ENCODE measurements around the gene VSTM4.

Gene VSTM4, protein sequence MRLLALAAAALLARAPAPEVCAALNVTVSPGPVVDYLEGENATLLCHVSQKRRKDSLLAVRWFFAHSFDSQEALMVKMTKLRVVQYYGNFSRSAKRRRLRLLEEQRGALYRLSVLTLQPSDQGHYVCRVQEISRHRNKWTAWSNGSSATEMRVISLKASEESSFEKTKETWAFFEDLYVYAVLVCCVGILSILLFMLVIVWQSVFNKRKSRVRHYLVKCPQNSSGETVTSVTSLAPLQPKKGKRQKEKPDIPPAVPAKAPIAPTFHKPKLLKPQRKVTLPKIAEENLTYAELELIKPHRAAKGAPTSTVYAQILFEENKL

DNA sequence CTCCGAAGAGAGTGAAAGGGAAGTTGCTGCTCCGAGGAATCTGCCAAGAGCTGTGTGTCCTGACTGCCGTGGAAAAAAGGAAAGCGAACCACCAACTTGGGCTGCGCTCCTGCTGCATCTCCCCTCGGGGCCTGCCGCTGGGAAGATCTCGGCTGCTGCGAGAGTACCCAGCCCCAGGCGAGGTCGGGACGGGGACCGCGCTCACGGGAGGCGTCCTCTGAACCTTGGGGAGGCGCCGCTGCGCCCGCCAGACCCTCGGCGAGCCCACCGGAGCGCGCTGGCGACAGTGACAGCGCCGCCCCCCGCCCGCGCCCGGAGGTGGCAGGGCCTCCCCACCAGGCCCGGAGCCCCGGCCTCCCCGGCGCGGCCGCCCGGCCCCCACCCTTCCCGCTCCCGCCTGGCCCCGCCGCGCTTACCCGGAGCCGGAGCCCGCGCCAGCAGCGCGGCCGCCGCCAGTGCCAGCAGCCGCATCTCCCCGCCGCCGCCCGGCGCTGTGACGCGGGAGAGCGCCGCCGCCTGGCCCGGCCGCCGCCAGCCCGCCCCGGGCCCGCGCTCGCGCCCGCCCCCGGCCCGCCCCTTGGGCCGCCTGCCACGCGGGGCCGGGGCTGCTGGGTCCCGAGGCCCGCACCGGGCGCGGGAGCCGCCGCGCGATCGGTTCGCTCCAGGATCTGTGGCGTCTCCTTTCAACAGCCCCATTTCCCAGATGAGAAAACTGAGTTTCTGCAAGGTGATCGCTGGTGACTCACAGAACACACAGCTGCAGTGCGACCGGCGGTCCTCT is at the start of gene VSTM4:
Gene VSTM4 (minus strand): TSS at position 508 of the 781 bp plus-strand sequence. CDS start 37 bp downstream, at position 471.
- DNase-seq: peak; percentile 14

- peak; percentile 66 for DNase-seq
These were observed 49.4 kb upstream of the VSTM4 start for GRCh38 chr10:49164559-49165188.

- DNase-seq: no peak
These were observed 48.4 kb upstream of the VSTM4 start for GRCh38 chr10:49163741-49164140.

GRCh38 chr10:49162761-49163310 is 47.5 kb upstream of the VSTM4 start:
- DNase-seq: no peak

DNA sequence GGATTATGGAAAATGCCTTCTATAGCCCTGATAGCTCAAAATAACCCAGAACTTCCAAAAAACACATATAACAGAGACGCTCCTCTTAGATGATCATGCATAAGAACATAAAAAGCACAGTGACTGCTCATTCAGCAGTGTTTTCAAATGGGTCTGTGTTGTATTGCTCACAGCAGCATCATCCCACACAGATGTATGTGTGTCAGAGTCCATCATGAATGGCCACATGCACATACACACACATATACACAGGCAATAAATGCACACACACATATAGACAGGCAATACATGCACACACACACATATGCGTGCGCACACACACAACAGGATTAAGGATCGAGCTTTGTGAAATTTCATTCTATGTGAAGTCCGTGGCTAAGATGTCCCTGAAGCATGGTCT is 46.7 kb upstream of the VSTM4 start:
- DNase-seq: no peak

DNA sequence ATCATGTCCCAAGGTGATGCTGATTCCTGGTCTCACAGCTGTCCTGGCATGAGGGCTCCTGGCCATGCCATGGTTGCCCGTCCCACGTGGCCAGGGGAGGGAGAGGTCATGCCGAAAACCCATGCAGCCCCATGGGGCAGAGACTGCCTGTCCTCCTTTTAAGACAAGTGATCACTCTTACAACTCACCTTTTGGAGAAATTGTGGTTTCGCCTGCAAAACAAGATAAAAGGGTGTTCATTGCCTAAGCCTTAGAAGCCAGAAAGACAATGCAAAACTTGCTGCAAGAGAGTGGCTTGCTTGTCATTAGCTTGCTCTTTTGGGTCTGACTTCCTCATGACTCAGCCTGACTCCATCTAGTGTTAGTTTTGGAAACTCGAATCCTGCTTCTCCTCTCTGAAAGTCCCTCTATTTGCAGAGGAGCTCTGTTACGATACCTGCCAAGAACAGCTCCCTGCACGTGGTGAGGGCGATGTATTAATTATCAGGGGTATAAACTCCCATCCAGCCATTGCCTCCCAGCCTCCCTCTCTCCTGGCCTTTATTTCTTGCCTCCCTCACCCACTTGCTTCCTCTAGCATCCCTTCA is 46.2 kb upstream of the VSTM4 start:
- DNase-seq: no peak

DNA sequence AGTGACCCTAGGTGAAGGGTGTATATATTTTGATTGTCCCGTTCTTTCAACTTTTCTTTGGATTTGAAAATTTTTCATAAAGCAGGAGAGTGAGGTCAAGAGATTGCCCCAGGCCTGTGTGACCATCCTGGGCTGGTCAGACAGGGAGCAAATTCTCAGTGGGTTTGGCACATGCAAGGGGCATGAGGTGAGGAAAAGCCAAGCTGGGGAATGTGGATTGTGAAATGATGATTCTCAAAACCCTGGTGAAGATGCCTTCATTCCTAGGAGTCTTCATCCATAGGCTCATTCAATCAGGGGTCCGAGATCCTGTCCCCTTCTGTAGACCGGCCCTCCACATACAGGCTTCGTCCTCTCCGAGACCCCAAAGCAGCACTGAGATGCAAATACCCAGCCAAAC is 45.5 kb upstream of the VSTM4 start:
- no peak for DNase-seq

DNA sequence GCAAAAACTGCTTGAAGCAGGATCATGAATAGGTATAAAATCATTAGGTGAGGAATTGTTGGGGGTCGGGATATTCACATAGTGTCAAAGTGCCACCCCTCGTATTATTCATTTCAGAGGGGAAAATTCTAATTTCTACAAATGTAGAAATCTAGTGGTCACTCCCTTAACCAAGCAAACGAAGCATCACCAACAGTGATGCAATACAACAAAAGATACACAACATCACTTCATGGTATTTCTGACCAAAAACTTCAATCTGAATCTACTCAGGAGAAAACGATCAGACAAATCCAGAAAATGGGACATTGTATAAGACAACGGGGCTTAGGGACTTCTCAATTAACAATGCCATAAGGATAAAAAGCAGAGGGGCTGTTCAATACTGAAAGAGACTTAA is 44.8 kb upstream of the VSTM4 start:
- DNase-seq: no peak

- DNase-seq: no peak
These were observed 43.6 kb upstream of the VSTM4 start for GRCh38 chr10:49158915-49159314.

DNA sequence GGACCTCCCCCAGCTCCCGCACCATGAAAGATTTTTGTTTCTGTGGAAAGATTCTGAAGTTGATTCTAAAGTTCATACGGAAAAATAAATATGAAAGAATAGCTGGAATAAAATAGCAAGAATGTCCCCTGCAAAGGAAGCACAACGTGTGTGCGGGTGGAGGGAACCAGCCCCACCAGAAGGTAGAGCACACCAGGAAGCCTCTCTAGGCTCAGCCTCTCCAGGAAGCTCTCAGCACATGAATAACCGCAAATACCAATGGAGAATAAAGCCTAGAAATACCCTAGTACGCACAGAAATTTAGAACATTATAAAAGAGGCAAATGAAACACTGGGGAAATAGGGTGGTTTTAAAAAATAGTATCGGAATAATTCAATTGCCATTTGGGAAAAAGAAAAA is 43.1 kb upstream of the VSTM4 start:
- no peak for DNase-seq

GRCh38 chr10:49157229-49157628 is 41.9 kb upstream of the VSTM4 start:
- DNase-seq: no peak

GRCh38 chr10:49154641-49155040 is 39.3 kb upstream of the VSTM4 start:
- no peak for DNase-seq

DNA sequence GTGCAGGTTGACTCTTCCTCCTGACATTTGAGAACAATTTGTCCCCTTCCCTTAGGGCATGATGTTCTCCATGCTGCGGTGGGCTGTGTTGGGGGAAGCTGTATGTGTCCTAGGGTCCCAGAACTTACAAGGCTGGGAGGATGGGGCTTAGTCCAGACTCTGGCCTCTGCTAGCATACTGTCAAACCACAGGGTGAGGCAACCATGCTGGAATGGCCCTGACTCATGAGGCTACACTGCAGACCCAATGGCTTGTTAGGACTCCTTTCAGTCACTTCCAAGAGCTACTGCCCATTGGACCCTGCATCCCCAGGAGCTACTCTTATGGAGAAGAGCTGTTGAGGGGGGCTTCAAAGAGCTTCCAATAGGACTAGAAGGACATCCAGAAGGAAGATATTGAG is 38.6 kb upstream of the VSTM4 start:
- DNase-seq: no peak

DNA sequence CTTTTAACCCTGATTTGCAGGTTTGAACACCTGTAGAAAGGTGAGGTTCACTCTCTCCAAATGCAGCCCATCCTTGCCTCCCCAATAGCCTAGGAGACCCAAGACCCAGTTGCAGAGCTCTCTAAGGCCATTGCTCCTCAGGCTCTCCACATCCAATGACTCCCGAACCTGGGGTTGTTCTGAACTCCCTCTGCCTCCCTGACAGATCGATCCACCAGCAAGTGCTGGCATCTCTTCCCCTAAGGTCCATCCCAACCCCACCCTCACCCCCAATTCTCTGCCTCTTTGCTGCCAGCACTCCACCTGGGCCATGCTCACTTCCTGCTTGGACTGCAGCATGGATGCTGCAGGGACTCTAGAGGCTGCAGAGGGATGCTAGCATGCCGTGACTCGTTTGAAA is 37.8 kb upstream of the VSTM4 start:
- no peak for DNase-seq

DNA sequence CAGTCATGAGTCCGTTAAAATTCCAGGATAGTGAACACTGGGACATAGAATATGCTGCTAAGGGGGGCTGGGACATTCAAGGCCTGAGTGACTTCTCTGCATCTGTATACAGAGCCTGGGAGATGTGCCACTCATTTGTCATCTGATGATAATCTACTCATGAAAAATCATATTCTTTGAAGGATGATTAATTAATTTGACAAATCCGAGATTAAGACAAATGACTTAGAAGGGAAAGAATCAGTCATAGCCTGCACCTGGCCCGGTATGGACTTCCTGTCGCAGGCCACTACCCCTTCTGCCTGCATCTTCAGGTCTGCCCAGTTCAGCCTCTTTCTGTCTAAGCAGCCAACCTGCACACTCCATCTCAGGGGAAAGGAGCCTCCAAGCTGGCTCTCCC is 37.3 kb upstream of the VSTM4 start:
- no peak for DNase-seq

DNA sequence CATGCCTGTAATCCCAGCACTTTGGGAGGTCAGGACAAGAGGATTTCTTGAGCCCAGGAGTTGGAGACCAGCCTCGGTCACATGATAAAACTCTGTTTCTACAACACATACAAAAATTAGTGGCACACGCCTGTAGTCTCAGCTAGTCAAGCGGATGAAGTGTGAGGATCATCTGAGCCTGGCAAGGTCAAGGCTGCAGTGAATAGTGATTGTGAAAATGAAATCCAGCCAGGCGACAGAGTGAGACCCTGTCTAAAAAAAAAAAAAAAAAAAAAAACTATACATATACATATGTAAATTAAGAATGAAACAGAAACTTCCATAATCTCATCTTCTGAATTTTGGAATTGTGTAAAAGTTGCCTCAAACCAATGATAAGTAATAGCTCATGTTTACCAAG is 36.7 kb upstream of the VSTM4 start:
- DNase-seq: no peak

DNA sequence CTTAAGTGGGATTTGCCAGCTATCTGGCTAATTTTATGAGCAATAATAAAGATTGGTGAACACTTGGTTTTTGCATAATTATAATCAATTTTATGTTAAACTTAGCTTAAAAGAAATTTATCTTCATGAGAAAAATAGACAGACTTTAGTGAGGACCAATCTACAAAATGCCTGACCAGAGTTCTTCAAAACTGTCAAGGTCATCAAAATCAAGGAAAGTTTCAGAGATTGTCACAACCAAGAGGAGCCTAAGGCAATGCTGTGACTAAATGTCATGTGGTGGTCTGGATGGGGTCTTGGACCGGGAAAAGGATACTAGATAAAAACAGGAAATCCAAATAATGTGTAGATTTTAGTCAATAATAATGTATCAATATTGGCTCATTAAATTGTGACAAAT is 36.2 kb upstream of the VSTM4 start:
- DNase-seq: no peak

- no peak for DNase-seq
These were observed 35.7 kb upstream of the VSTM4 start for GRCh38 chr10:49151025-49151445.

DNA sequence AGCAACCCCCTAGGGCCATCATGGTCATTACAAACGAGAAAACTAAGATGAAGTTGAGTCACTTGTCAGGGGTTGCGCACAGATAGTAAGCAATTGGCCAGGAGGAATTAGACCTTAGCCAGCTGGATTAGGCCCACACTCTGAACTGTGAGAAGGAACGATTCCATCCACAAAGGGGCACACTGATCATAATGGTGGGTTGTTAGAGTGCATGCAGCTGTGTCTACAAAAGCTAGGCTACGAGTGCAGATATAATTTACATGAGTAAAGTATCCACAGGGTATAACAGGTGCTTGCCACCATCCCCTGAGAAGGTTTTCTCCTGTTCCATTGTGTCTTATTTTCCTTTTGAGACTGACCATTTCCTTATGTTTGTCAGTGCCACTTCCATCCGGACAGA is 35.1 kb upstream of the VSTM4 start:
- DNase-seq: no peak

DNA sequence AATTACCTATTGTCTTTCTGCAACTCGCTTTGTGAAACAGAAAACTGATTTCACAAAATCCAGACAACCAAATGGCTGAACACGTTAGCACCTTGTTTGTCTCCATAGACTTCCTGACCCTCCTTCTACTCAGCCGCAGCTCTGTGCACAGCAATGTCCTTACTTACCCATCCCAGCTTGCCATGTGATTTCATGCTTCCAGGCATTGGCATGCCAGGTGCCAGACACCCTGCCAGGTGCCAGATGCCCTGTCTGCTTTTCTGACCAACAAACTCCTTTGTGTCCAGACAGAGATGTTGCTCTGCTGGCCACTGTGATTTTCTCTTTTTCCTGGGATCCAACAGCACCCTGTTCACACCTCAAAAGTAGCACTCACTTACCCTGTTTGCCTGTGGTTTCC is 34.6 kb upstream of the VSTM4 start:
- DNase-seq: no peak

- no peak for DNase-seq
These were observed 28.9 kb upstream of the VSTM4 start for GRCh38 chr10:49144058-49144720.

DNA sequence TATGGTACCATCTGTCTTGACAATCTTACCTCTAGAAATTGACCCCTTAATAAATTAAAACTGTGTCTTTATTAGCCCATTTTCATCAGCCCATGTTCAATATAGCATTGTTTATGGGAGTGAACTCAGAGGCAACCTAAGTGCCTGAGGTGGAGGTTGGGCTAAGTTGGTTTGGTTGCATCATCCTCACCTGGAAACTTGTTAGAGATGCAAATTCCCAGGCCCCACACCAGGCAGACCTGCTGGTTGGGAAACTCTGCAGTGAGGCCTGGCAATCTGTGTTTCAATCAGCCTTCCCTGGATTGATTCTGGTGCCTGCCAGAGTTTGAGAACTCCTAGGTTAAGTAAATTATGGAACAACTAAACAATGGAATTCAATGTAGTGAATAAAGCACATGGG is 27.9 kb upstream of the VSTM4 start:
- no peak for DNase-seq

Data from activated CD4-positive, alpha-beta T cell treated with anti-CD3 and anti-CD28 coated beads, Interleukin-2, Interleukin-6, amounts not matched to agents 100 ng/mL and 50 ng/mL, durations not matched to agents 16 hours and 8 hours (primary cell).